HuH-7 (cell line): ENCODE results near the gene BICDL2.

ENCODE experiments used
- DNase-seq: peaks from one replicate; pipeline ENCODE4 v3.0.0; 2011; ENCODE audit warnings: low spot score

The BICDL2 gene

DNA sequence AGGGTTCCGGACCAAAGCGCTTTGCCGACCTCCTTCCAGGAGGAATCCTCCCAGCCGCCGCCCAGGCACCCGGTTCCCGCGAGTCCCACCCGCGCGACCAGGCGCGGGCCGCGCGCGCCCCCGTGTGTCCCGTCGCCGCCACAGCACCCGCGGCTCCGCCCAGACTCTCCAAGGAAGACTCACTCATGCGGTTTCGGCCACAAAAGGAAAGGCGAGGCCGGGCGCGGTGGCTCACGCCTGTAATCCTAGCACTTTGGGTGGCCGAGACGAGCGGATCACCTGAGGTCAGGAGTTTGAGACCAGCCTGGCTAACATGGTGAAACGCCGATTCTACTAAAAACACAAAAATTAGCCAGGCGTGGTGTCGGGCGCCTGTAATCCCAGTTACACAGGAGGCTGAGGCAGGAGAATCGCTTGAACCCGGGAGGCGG lies 53.0 kb downstream of the BICDL2 start:
- peak; percentile 93 for DNase-seq

DNA sequence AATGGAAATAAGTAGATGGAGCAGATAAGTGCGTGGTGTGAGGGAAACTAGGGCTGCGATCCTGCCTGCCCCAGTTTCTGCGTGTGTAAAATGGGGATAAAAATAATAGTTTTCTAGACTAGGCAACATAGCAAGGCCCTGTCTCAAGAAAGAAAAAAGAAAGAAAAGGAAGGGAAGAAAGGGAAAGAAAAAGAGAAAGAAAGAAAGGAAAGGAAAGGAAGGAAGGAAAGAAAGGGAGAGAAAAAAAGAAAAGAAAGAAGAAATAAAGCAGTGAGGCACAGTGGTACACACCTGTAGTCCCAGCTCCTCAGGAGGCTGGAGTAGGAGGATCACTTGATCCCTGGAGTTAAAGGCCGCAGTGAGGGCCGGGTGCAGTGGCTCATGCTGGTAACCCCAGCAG lies 54.3 kb downstream of the BICDL2 start:
- no peak for DNase-seq

DNA sequence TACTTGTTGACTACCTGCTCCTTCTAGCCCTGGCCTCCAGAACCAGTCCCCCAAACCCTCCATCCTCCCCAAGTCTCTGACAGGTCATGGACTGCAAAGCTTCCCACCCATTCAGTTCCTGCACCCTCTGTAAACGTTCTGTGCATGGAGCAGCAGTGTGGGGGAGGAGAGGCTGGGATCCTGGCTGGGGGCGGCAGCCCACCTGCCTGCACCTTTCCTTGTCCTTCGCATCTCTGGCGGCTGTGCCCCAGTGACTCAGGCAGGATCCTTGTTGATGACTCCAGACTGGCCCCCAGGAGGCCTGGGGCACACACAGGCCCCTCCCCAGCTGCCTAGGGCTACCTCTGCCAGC lies 54.9 kb downstream of the BICDL2 start:
- DNase-seq: no peak

DNA sequence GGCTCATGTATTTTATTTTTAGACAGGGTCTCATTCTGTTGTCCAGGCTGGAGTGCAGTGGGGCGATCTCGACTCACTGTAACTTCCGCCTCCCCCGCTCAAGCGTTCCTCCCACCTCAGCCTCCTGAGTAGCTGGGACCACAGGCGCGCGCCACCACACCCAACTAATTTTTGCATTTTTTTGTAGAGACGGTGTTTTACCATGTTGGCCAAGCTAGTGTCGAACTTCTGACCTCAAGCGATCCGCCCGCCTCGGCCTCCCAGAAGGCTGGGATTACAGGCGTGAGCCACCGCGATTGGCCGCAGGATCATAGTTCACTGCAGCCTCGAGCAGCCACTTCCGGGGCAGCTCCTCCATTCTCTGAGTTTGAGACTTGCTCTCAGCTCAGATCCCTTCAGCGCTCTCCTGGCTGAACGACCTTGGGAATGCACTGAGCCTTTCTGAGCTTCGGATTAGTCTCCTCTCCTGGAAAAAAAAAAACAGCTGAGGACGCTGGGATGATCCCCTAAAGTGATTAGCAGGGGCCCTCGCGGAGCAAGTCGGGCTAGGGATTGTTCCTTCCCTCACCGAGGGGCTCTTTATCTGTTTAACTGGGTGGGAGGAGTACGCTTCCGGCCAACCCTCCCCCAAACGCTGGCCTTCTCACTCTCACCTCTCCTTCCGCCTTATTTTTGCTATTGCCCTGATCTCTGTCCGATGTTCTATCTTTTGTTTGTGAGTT lies 55.4 kb downstream of the BICDL2 start:
- peak; percentile 59 for DNase-seq

DNA sequence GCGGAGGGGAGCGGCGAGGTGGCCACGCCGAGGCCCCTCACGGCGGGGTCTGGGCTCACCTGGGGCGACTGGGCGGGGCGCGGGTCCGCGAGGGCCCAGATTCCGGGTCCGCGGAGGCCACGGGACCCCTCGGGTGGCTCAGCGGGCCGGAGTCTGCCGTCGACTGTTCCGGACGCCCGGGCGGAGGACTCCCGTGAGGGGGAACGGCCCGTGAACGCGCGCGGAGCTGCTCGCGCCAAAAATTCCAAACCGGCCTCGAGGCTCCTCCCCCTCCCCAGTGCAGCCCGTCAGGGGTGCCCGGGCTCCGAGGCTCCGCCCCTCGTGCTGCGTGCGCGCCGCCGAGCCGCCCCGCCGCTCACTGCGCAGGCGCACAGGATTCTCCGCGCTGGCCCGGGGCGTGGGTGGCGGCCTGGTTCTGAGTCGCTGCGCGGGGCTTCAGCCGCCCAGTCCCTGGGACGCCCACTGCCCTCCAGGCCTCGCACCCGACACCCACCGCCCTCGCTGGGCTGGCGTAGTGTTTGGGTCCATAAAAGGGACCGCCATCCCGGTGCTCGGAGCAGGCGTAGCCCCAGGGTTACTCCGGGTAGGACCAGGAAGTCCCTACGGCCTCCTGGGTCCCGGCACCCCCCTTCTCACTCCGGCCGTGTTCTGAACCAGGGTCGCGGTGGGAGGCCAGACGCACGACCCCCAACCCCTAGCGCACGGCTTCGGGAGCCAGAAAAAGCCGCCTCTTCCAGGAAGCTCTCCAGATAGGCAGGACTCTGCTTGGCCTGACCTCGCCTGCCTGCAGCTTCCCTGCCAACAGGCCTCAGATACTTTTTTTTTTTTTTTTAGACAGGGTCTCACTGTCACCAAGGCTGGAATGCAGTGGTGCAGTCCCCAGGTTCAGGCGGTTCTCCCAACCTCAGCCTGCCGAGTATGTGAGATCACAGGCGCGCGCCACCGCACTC lies 56.2 kb downstream of the BICDL2 start, which contains the start of gene PKMYT1:
Gene PKMYT1 (minus strand): TSS at position 220 of the 950 bp plus-strand sequence. CDS start 789 bp downstream, outside the sequence.
- peak; percentile 99 for DNase-seq

DNA sequence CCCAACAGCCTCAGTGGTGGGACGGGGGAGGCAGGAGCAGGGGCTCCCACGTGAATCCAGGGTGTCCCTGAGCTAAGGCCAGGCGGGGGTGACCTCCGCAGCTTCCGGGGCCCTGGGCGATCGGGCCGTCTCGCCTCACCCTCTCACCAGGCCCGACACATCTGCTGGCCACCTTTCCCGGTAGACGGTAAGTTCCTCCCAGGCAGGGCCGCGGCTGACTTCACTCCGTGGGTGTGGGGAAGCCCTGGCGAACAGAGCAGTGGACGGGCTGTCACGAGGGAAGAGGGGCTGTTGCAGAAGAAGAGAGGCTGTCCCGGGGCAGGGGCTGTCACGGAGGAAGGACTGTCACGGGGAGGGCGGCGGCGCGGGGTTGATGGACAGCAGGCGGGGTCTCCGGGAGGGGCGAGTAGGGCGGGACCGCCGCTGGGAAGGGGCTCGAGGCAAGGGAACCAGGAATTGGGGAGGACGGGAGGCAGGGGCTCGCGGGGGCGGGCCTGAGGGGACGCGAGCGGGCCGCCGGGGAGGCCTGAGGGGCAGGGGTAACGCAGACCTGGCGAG lies 57.0 kb downstream of the BICDL2 start:
- no peak for DNase-seq
